IMR-90 (cell line): ENCODE measurements around the gene OR10Z1. TPM values are rescaled to one million over a fixed set of nuclear protein-coding genes. Genes with fewer than 3 reads are reported as not detected.

Experiments
- ATAC-seq: fragments of 200-7000 bp; cut with Tn5 transposase; 2 replicates; pipeline ENCODE4 v1.9.1; 2020; ENCODE audit warnings: low read depth, mild to moderate bottlenecking, moderate library complexity
- Bru-seq: library from RNA; stranded (reverse); fragments of 400-500 nt; gene quantifications from one replicate; lab custom pipeline; 2021; lab: Mats Ljungman, UMichigan
- BruChase-seq, 2 experiments: library from RNA; stranded (reverse); fragments of 400-500 nt; gene quantifications; one replicate each; lab custom pipeline; 2021; lab: Mats Ljungman, UMichigan
- BruUV-seq: library from RNA; stranded (reverse); fragments of 400-500 nt; replicated peaks from 2 replicates; lab custom pipeline; 2021; lab: Mats Ljungman, UMichigan
- CTCF ChIA-PET: fragments of 300-600 bp; formaldehyde crosslinking; extraction: SDS; loops from one replicate; lab custom pipeline; 2021; ENCODE audit warnings: antibody characterized with exemption; lab: Yijun Ruan, JAX
- POLR2A ChIA-PET: fragments of 300-600 bp; sonication (Branson Sonifier 250); formaldehyde crosslinking; loops from one replicate; lab custom pipeline; 2022; ENCODE audit warnings: antibody characterized with exemption; ENCODE audit not compliant: unreplicated experiment; lab: Charles Lee
- DNase-seq: peaks from one replicate; pipeline ENCODE4 v3.0.0; 2013
- H2AFZ ChIP-seq: replicated peaks from 2 replicates; pipeline ENCODE3; 2013; ENCODE audit warnings: low read length, mild to moderate bottlenecking; ENCODE audit not compliant: poor library complexity
- H2AK5ac ChIP-seq: 2 replicates; pipeline ENCODE4 v1.6.1; 2013; ENCODE audit warnings: low read depth, low read length, inconsistent platforms
- H2AK9ac ChIP-seq: replicated peaks from 2 replicates; pipeline ENCODE3; 2013; ENCODE audit warnings: mild to moderate bottlenecking, low read depth, low read length, moderate library complexity; ENCODE audit not compliant: poor library complexity
- H2BK120ac ChIP-seq: 2 replicates; pipeline ENCODE4 v1.6.1; 2013; ENCODE audit warnings: low read depth, low read length, inconsistent platforms
- H2BK15ac ChIP-seq: 3 replicates; pipeline ENCODE4 v1.6.1; 2013; ENCODE audit warnings: low read depth, low read length, inconsistent platforms
- H2BK20ac ChIP-seq: 2 replicates; pipeline ENCODE4 v1.6.1; 2013; ENCODE audit warnings: low read depth, mild to moderate bottlenecking, inconsistent platforms, low read length, moderate library complexity
- H2BK5ac ChIP-seq: 2 replicates; pipeline ENCODE4 v1.6.1; 2013; ENCODE audit warnings: mild to moderate bottlenecking, low read depth, low read length, inconsistent platforms; ENCODE audit not compliant: poor library complexity, severe bottlenecking
- H3K14ac ChIP-seq: replicated peaks from 2 replicates; pipeline ENCODE4 v1.6.1; 2013; ENCODE audit warnings: low read depth, low read length, inconsistent platforms
- H3K18ac ChIP-seq: 2 replicates; pipeline ENCODE4 v1.6.1; 2013; ENCODE audit warnings: low read depth, low read length, control low read depth
- H3K23ac ChIP-seq: 2 replicates; pipeline ENCODE4 v1.6.1; 2013; ENCODE audit warnings: low read depth, low read length, inconsistent platforms
- H3K27ac ChIP-seq: 2 replicates; pipeline ENCODE4 v1.5.1; 2013; ENCODE audit warnings: mild to moderate bottlenecking, control low read depth, low read length; ENCODE audit not compliant: insufficient read depth
- H3K27me3 ChIP-seq: 2 replicates; pipeline ENCODE4 v1.6.1; 2013; ENCODE audit warnings: low read length; ENCODE audit not compliant: control insufficient read depth, insufficient read depth
- H3K36me3 ChIP-seq: 2 replicates; pipeline ENCODE4 v1.6.1; 2013; ENCODE audit warnings: low read length, mixed read lengths; ENCODE audit not compliant: control insufficient read depth, insufficient read depth
- H3K4ac ChIP-seq: 2 replicates; pipeline ENCODE4 v1.6.1; 2013; ENCODE audit warnings: low read depth, low read length, inconsistent platforms
- H3K4me1 ChIP-seq: 2 replicates; pipeline ENCODE4 v1.6.1; 2013; ENCODE audit warnings: low read length, mixed read lengths; ENCODE audit not compliant: control insufficient read depth, insufficient read depth
- H3K4me2 ChIP-seq: 2 replicates; pipeline ENCODE4 v1.6.1; 2013; ENCODE audit warnings: low read depth, mild to moderate bottlenecking, control low read depth, low read length, moderate library complexity
- H3K4me3 ChIP-seq: 2 replicates; pipeline ENCODE4 v1.5.1; 2013; ENCODE audit warnings: low read depth, mild to moderate bottlenecking, control low read depth, low read length, moderate library complexity; ENCODE audit not compliant: insufficient read depth
- H3K56ac ChIP-seq: 2 replicates; pipeline ENCODE4 v1.6.1; 2013; ENCODE audit warnings: low read length, inconsistent platforms; ENCODE audit not compliant: insufficient read depth; ENCODE audit errors: extremely low read depth
- H3K79me1 ChIP-seq, 2 experiments: 2 replicates each; pipeline ENCODE4 v1.6.1; 2013; ENCODE audit warnings: low read length in 2 of 2, inconsistent platforms in 1 of 2, low read depth in 1 of 2
- H3K9ac ChIP-seq: 2 replicates; pipeline ENCODE4 v1.6.1; 2013; ENCODE audit warnings: low read depth, low read length, control low read depth
- H3K9me1 ChIP-seq: 2 replicates; pipeline ENCODE4 v1.6.1; 2013; ENCODE audit warnings: low read length, inconsistent platforms; ENCODE audit not compliant: insufficient read depth
- H3K9me3 ChIP-seq: 2 replicates; pipeline ENCODE4 v1.6.1; 2013; ENCODE audit warnings: low read length; ENCODE audit not compliant: control insufficient read depth, insufficient read depth
- H4K20me1 ChIP-seq: 2 replicates; pipeline ENCODE4 v1.6.1; 2013; ENCODE audit warnings: low read length, inconsistent platforms; ENCODE audit not compliant: insufficient read depth
- H4K5ac ChIP-seq: 2 replicates; pipeline ENCODE4 v1.6.1; 2013; ENCODE audit warnings: mild to moderate bottlenecking, low read depth, low read length, control low read depth
- H4K8ac ChIP-seq, 2 experiments: 2 replicates each; pipeline ENCODE4 v1.6.1; 2013; ENCODE audit warnings: low read depth in 2 of 2, low read length in 2 of 2, control low read depth in 1 of 2, inconsistent platforms in 1 of 2
- H4K91ac ChIP-seq: 2 replicates; pipeline ENCODE4 v1.6.1; 2013; ENCODE audit warnings: low read depth, low read length, inconsistent platforms; ENCODE audit not compliant: insufficient read depth
- CHD1 ChIP-seq: IDR thresholded peaks from 2 replicates; pipeline ENCODE4 v1.6.1; 2012; ENCODE audit warnings: low read depth, low read length, improper control_type of control experiment
- FOS ChIP-seq: fragments of 150-350 bp; IDR thresholded peaks from 2 replicates; pipeline ENCODE4 v1.6.1; 2016; ENCODE audit warnings: low read depth, low read length
- MXI1 ChIP-seq: IDR thresholded peaks from 2 replicates; pipeline ENCODE4 v1.6.1; 2012; ENCODE audit warnings: low read depth, mild to moderate bottlenecking, low read length, moderate library complexity, borderline replicate concordance
- RAD21 ChIP-seq: IDR thresholded peaks from 2 replicates; pipeline ENCODE4 v1.6.1; 2012; ENCODE audit warnings: low read length, improper control_type of control experiment
- RFX5 ChIP-seq: IDR thresholded peaks from 2 replicates; pipeline ENCODE4 v1.8.0; 2012; ENCODE audit warnings: low read depth, mild to moderate bottlenecking, low read length, moderate library complexity
- WGBS, 2 experiments: methylation state at CpG; one replicate each; pipeline versions ENCODE4 v1.1.5 to v1.1.7; 2013; ENCODE audit warnings: missing lambda C conversion rate in 2 of 2; ENCODE audit not compliant: insufficient read length in 1 of 2; ENCODE audit errors: extremely low coverage in 2 of 2; 5-methylcytosine and 5-hydroxymethylcytosine counted together
- dilution Hi-C: fragments of 300-500 bp; cut with HindIII; formaldehyde crosslinking; loops from one replicate; pipeline ENCODE4 v1.14.3; 2018; ENCODE audit warnings: low sequenced_read_pairs; ENCODE audit not compliant: unreplicated experiment
- in situ Hi-C: fragments of 300-500 bp; cut with MboI; formaldehyde crosslinking; loops from 3 replicates; pipeline ENCODE4 v1.14.3; 2019; ENCODE audit warnings: low sequenced_read_pairs, inconsistent platforms, mixed read lengths
- intact Hi-C: fragments of 100-400 bp; cut with micrococcal nuclease; formaldehyde crosslinking; loops from 2 replicates; pipeline ENCODE4 v1.10.0; 2022
- long read RNA-seq: library from polyadenylated mRNA; unstranded; transcript quantifications from one replicate; pipeline ENCODE4 v2.0.0, GENCODE V29; 2021; ENCODE audit not compliant: unreplicated experiment
- polyA plus RNA-seq, 3 experiments: library from polyadenylated mRNA; depleted of rRNA; stranded (reverse); fragments of >200 nt; gene quantifications; 2 replicates each; pipeline ENCODE4 v1.2.3, GENCODE V29; 2012; ENCODE audit warnings: low replicate concordance in 1 of 3
- total RNA-seq: library from RNA; depleted of rRNA; stranded (reverse); fragments of >200 nt; gene quantifications from 2 replicates; pipeline ENCODE4 v1.2.3, GENCODE V29; 2012; rRNA removed
- TF ChIP-seq, protein P1 (sequence below): fragments of 150-350 bp; IDR thresholded peaks from 2 replicates; pipeline ENCODE4 v1.6.1; 2016; ENCODE audit warnings: low read depth, mild to moderate bottlenecking, low read length, moderate library complexity, borderline replicate concordance
- TF ChIP-seq, protein P2 (sequence below): fragments of 150-350 bp; IDR thresholded peaks from 2 replicates; pipeline ENCODE4 v1.6.1; 2017; ENCODE audit warnings: mild to moderate bottlenecking, antibody characterized with exemption, low read length, low read depth

Gene OR10Z1, protein sequence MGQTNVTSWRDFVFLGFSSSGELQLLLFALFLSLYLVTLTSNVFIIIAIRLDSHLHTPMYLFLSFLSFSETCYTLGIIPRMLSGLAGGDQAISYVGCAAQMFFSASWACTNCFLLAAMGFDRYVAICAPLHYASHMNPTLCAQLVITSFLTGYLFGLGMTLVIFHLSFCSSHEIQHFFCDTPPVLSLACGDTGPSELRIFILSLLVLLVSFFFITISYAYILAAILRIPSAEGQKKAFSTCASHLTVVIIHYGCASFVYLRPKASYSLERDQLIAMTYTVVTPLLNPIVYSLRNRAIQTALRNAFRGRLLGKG
- not detected in 2 replicates for total RNA-seq
- polyA plus RNA-seq (2012; rRNA removed): not detected in 2 replicates
- polyA plus RNA-seq (2012; cell fraction: cytosol; rRNA removed): not detected in 2 replicates
- not detected in 2 replicates for polyA plus RNA-seq (2012; cell fraction: nucleus; rRNA removed; ENCODE audit: low replicate concordance)
- Bru-seq, nascent RNA: not detected
- BruChase-seq, experiment 1, labeled RNA remaining after a 6-hour chase: not detected
- not detected for BruChase-seq, experiment 2, labeled RNA remaining after a 2-hour chase
- long read RNA-seq: 0 reads

DNA sequence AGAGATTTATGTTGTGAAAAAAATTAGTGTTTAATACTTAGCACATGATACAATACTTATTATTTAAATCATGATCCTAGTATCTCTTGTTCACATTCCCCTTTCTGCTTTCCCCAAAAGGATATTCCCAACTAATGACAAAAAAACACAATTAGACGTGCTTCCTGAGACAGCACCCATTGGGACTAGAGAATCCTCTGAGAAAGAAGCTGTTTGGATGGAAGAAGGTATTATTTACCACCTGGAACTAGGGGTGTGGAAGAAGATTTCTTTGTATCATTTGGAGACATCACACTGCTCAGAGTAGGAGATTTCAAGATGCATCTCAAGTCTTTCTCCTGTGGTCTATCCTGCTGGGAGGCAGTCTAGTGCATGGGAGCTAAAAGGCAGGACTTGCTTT lies at the start of gene OR10Z1:
Gene OR10Z1, plus strand, starts transcription at position 301 of the 400 bp plus-strand sequence. CDS start 1,171 bp downstream, outside the sequence.
- ChIA-PET POLR2A (no interaction called here), CTCF (no interaction called here)
- H2BK5ac ChIP-seq: no peak within 1 kb of the TSS
- no peaks in the 10 kb centered on the region for H3K36me3 ChIP-seq
- no peak within 1 kb of the TSS for H3K4me3 ChIP-seq
- ATAC-seq: no peak
- no peak within 1 kb of the TSS for H2AFZ ChIP-seq
- no peak within 1 kb of the TSS for H3K56ac ChIP-seq
- no peak within 1 kb of the TSS for H2BK15ac ChIP-seq
- H3K9ac ChIP-seq: no peak within 1 kb of the TSS
- H2BK120ac ChIP-seq: no peak within 1 kb of the TSS
- intact Hi-C loops (no loop called here), dilution Hi-C loops (no loop called here), in situ Hi-C loops (no loop called here)
- H2AK9ac ChIP-seq: no peak within 1 kb of the TSS
- no TSS peak for BruUV-seq
- no peak for DNase-seq
- H3K4me2 ChIP-seq: no peak within 1 kb of the TSS
- H4K20me1 ChIP-seq: no peaks in the 10 kb centered on the region
- no peak within 1 kb of the TSS for H3K4ac ChIP-seq
- H4K8ac ChIP-seq: no peak within 1 kb of the TSS
- H3K9me1 ChIP-seq: no peaks in the 10 kb centered on the region
- H3K9me3 ChIP-seq: no peaks in the 10 kb centered on the region; the same call in 1 of the 2 replicates
- H3K23ac ChIP-seq: no peak within 1 kb of the TSS
- no peaks in the 10 kb centered on the region for H3K27me3 ChIP-seq
- H3K27ac ChIP-seq: no peak within 1 kb of the TSS
- no peak within 1 kb of the TSS for H4K91ac ChIP-seq
- H3K14ac ChIP-seq: no peak within 1 kb of the TSS
- H3K79me1 ChIP-seq: no peaks in the 10 kb centered on the region
- WGBS, 2 experiments: no CpG with 5 or more reads among the region's 1 CpG
- TF ChIP-seq CHD1: no peak
- TF ChIP-seq, protein P1, sequence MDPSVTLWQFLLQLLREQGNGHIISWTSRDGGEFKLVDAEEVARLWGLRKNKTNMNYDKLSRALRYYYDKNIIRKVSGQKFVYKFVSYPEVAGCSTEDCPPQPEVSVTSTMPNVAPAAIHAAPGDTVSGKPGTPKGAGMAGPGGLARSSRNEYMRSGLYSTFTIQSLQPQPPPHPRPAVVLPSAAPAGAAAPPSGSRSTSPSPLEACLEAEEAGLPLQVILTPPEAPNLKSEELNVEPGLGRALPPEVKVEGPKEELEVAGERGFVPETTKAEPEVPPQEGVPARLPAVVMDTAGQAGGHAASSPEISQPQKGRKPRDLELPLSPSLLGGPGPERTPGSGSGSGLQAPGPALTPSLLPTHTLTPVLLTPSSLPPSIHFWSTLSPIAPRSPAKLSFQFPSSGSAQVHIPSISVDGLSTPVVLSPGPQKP: no peak
- TF ChIP-seq, protein P2, sequence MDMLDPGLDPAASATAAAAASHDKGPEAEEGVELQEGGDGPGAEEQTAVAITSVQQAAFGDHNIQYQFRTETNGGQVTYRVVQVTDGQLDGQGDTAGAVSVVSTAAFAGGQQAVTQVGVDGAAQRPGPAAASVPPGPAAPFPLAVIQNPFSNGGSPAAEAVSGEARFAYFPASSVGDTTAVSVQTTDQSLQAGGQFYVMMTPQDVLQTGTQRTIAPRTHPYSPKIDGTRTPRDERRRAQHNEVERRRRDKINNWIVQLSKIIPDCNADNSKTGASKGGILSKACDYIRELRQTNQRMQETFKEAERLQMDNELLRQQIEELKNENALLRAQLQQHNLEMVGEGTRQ: no peak
- TF ChIP-seq RFX5: no peak
- no peak for TF ChIP-seq RAD21
- no peak for TF ChIP-seq MXI1
- no peak for TF ChIP-seq FOS
- H3K18ac ChIP-seq: no peak within 1 kb of the TSS
- H4K5ac ChIP-seq: no peak within 1 kb of the TSS
- H3K4me1 ChIP-seq: no peaks in the 10 kb centered on the region
- H2AK5ac ChIP-seq: no peak within 1 kb of the TSS
- no peak within 1 kb of the TSS for H2BK20ac ChIP-seq
